H1 (cell line): Measurements from ENCODE around the gene FAM210A. TPM values are rescaled to one million over a fixed set of nuclear protein-coding genes. Genes with fewer than 3 reads are reported as not detected.

ENCODE experiments used
- CTCF ChIA-PET: fragments of 300-600 bp; sonication (Branson Sonifier 250); formaldehyde crosslinking; loops from one replicate; lab custom pipeline; 2021; ENCODE audit not compliant: partially characterized antibody; lab: Charles Lee
- POLR2A ChIA-PET: fragments of 300-600 bp; sonication (Branson Sonifier 250); formaldehyde crosslinking; loops from one replicate; lab custom pipeline; 2021; ENCODE audit warnings: inconsistent platforms; ENCODE audit not compliant: partially characterized antibody; lab: Charles Lee
- DNase-seq, 2 experiments: peaks; one replicate each; pipeline versions ENCODE4 v3.0.0 to v3.0.0-alpha.2; 2010 to 2022; ENCODE audit warnings: low spot score in 2 of 2, low read depth in 1 of 2, mixed read lengths in 1 of 2
- FAIRE-seq: peaks from 2 replicates; lab custom pipeline; 2011; peaks lifted over from hg19 to GRCh38; lab: Jason Lieb, UNC
- H2AFZ ChIP-seq: 2 replicates; pipeline ENCODE4 v1.8.1; 2012; ENCODE audit warnings: low read length, inconsistent platforms
- H2AK5ac ChIP-seq: 2 replicates; pipeline ENCODE4 v1.6.1; 2013; ENCODE audit warnings: low read depth, low read length
- H2BK120ac ChIP-seq: replicated peaks from 2 replicates; pipeline ENCODE3; 2013; ENCODE audit warnings: low read depth, low read length, inconsistent platforms
- H2BK12ac ChIP-seq: 2 replicates; pipeline ENCODE4 v1.6.1; 2013; ENCODE audit warnings: low read depth, low read length
- H2BK15ac ChIP-seq: 2 replicates; pipeline ENCODE4 v1.6.1; 2013; ENCODE audit warnings: low read length
- H2BK20ac ChIP-seq: 2 replicates; pipeline ENCODE4 v1.6.1; 2013; ENCODE audit warnings: low read length
- H2BK5ac ChIP-seq: 2 replicates; pipeline ENCODE4 v1.6.1; 2013; ENCODE audit warnings: low read depth, low read length
- H3K14ac ChIP-seq: 2 replicates; pipeline ENCODE4 v1.6.1; 2013; ENCODE audit warnings: inconsistent platforms; ENCODE audit not compliant: insufficient read length
- H3K18ac ChIP-seq: 2 replicates; pipeline ENCODE4 v1.6.1; 2013; ENCODE audit warnings: low read length; ENCODE audit errors: extremely low read depth
- H3K23ac ChIP-seq: 2 replicates; pipeline ENCODE4 v1.6.1; 2013; ENCODE audit warnings: inconsistent platforms; ENCODE audit not compliant: insufficient read length
- H3K23me2 ChIP-seq: 2 replicates; pipeline ENCODE4 v1.6.1; 2013; ENCODE audit warnings: low read depth, low read length
- H3K27ac ChIP-seq: 2 replicates; pipeline ENCODE4 v1.6.1; 2011; ENCODE audit warnings: low read depth, low read length, inconsistent platforms
- H3K27me3 ChIP-seq, 4 experiments: replicated peaks in 1 of 4; 1 replicate in 1 of 4; 2 replicates in 3 of 4; pipeline versions ENCODE4 v1.6.1 to v1.8.1; 2011 to 2013; ENCODE audit warnings: low read length in 3 of 4, mild to moderate bottlenecking in 3 of 4, inconsistent platforms in 2 of 4, mixed read lengths in 2 of 4, moderate library complexity in 1 of 4; ENCODE audit not compliant: control insufficient read depth in 3 of 4, insufficient read depth in 3 of 4; ENCODE audit errors: extremely low read depth in 1 of 4
- H3K36me3 ChIP-seq, 4 experiments: 2 replicates each; pipeline versions ENCODE4 v1.6.1 to v1.8.1; 2011 to 2013; ENCODE audit warnings: mild to moderate bottlenecking in 4 of 4, low read length in 3 of 4, moderate library complexity in 2 of 4, control low read depth in 1 of 4, inconsistent platforms in 1 of 4; ENCODE audit not compliant: insufficient read depth in 4 of 4, control insufficient read depth in 2 of 4
- H3K4ac ChIP-seq: replicated peaks from 2 replicates; pipeline ENCODE3; 2013; ENCODE audit warnings: low read length, low read depth, mixed read lengths, inconsistent platforms; ENCODE audit not compliant: insufficient read length
- H3K4me1 ChIP-seq, 4 experiments: replicated peaks in 1 of 4; 1 replicate in 1 of 4; 2 replicates in 3 of 4; pipeline versions ENCODE4 v1.6.1 to v1.8.1; 2011 to 2013; ENCODE audit warnings: low read length in 3 of 4, inconsistent platforms in 2 of 4, mixed read lengths in 1 of 4; ENCODE audit not compliant: insufficient read depth in 4 of 4, control insufficient read depth in 3 of 4
- H3K4me2 ChIP-seq, 2 experiments: 2 replicates each; pipeline versions ENCODE4 v1.6.1 to v1.8.1; 2011 to 2013; ENCODE audit warnings: low read depth in 2 of 2, low read length in 2 of 2, control low read depth in 1 of 2, inconsistent platforms in 1 of 2, mild to moderate bottlenecking in 1 of 2; ENCODE audit not compliant: insufficient read depth in 1 of 2
- H3K4me3 ChIP-seq, 4 experiments: fragments of 200-600, 300-600 bp in 1 of 4; sonication (generic), shearing (Covaris generic), sonication (Bioruptor Twin) in 1 of 4; 2 replicates each; pipeline versions ENCODE4 v1.5.1 to v1.8.1; 2011 to 2016; ENCODE audit warnings: low read length in 4 of 4, low read depth in 3 of 4, control low read depth in 2 of 4, inconsistent platforms in 2 of 4, mild to moderate bottlenecking in 2 of 4, mixed read lengths in 1 of 4, moderate library complexity in 1 of 4; ENCODE audit not compliant: insufficient read depth in 2 of 4; ENCODE audit errors: extremely low read depth in 1 of 4
- H3K56ac ChIP-seq: replicated peaks from 2 replicates; pipeline ENCODE3; 2013; ENCODE audit warnings: low read depth, mild to moderate bottlenecking, mixed read lengths, low read length, inconsistent platforms; ENCODE audit not compliant: insufficient read length
- H3K79me1 ChIP-seq: 2 replicates; pipeline ENCODE4 v1.6.1; 2013; ENCODE audit warnings: low read depth, low read length, control low read depth
- H3K79me2 ChIP-seq, 2 experiments: 2 replicates each; pipeline versions ENCODE4 v1.6.1 to v1.8.1; 2012 to 2013; ENCODE audit warnings: low read length in 2 of 2, mild to moderate bottlenecking in 2 of 2, inconsistent platforms in 1 of 2; ENCODE audit not compliant: insufficient read depth in 2 of 2, control insufficient read depth in 1 of 2
- H3K9ac ChIP-seq, 4 experiments: replicated peaks in 1 of 4; 1 replicate in 1 of 4; 2 replicates in 3 of 4; pipeline versions ENCODE4 v1.6.1 to v1.8.1; 2011 to 2013; ENCODE audit warnings: low read depth in 3 of 4, low read length in 3 of 4, control low read depth in 2 of 4, mild to moderate bottlenecking in 2 of 4, moderate library complexity in 2 of 4, inconsistent platforms in 1 of 4; ENCODE audit errors: extremely low read depth in 1 of 4
- H3K9me3 ChIP-seq, 2 experiments: 2 replicates each; pipeline versions ENCODE4 v1.6.1 to v1.8.1; 2012 to 2013; ENCODE audit warnings: mild to moderate bottlenecking in 2 of 2, moderate library complexity in 2 of 2, control low read depth in 1 of 2, inconsistent platforms in 1 of 2, low read depth in 1 of 2, low read length in 1 of 2, mixed read lengths in 1 of 2; ENCODE audit not compliant: insufficient read depth in 2 of 2
- H4K20me1 ChIP-seq, 2 experiments: replicated peaks in 1 of 2; 2 replicates each; pipeline versions ENCODE3 to v1.8.1; 2011 to 2013; ENCODE audit warnings: inconsistent platforms in 2 of 2, low read length in 2 of 2, mild to moderate bottlenecking in 1 of 2; ENCODE audit not compliant: insufficient read depth in 2 of 2, control insufficient read depth in 1 of 2
- H4K5ac ChIP-seq: 2 replicates; pipeline ENCODE4 v1.6.1; 2013; ENCODE audit warnings: low read length, low read depth, mixed read lengths, inconsistent platforms; ENCODE audit not compliant: insufficient read length
- H4K8ac ChIP-seq: 2 replicates; pipeline ENCODE4 v1.8.0; 2013; ENCODE audit warnings: mild to moderate bottlenecking, moderate library complexity, low read length, inconsistent platforms; ENCODE audit not compliant: insufficient read depth; ENCODE audit errors: extremely low read depth
- H4K91ac ChIP-seq: replicated peaks from 2 replicates; pipeline ENCODE3; 2013; ENCODE audit warnings: low read length, mixed read lengths, inconsistent platforms; ENCODE audit not compliant: insufficient read length
- WGBS, 2 experiments: shearing (Covaris generic) in 1 of 2; methylation state at CpG; one replicate each; pipeline versions ENCODE4 v1.1.6 to v1.1.7; 2013 to 2015; ENCODE audit warnings: low lambda C conversion rate in 2 of 2, mixed read lengths in 2 of 2, inconsistent platforms in 1 of 2, low coverage in 1 of 2, missing lambda C conversion rate in 1 of 2; ENCODE audit not compliant: insufficient replicate concordance in 2 of 2, insufficient coverage in 1 of 2, insufficient read length in 1 of 2; ENCODE audit errors: extremely low coverage in 1 of 2, missing lambda C conversion rate in 1 of 2; 5-methylcytosine and 5-hydroxymethylcytosine counted together
- polyA plus RNA-seq, 7 experiments: library from polyadenylated mRNA; depleted of rRNA in 3 of 7; stranded (reverse) in 5 of 7; unstranded in 2 of 7; fragments of >200 nt in 5 of 7; fragments of 200-250 nt in 2 of 7; gene quantifications; 1 replicate in 5 of 7; 2 replicates in 1 of 7; 4 replicates in 1 of 7; pipeline versions ENCODE4 v1.2.1 to v1.2.3, GENCODE V29; 2011 to 2013; ENCODE audit warnings: missing spikeins in 2 of 7, mixed read lengths in 2 of 7
- total RNA-seq: library from RNA; stranded (reverse); fragmentation: NEBNext Ultra II Directional; extraction: Animal tissue kit (Norgen Biotek cat#: 25700); gene quantifications from 2 replicates; pipeline ENCODE4 v1.2.1, GENCODE V29; 2021
- TF ChIP-seq, protein P1 (sequence below): IDR thresholded peaks from 2 replicates; pipeline ENCODE4 v1.6.1; 2011; ENCODE audit warnings: low read length, improper control_type of control experiment
- TF ChIP-seq, protein P2 (sequence below), 3 experiments: IDR thresholded peaks; 1 replicate in 2 of 3; 2 replicates in 1 of 3; pipeline versions ENCODE4 v1.5.1 to v1.6.1; 2011; ENCODE audit warnings: low read length in 3 of 3, mild to moderate bottlenecking in 3 of 3, inconsistent platforms in 2 of 3, low read depth in 1 of 3, moderate library complexity in 1 of 3; ENCODE audit not compliant: insufficient read depth in 1 of 3; ENCODE audit errors: control extremely low read depth in 1 of 3

The FAM210A gene
- total and polyA plus RNA-seq, 2 of the 8 experiments (the other 6 are each of a cell fraction or from before 2014, with no cell fraction given) = 8.2 to 25.4 TPM

DNA sequence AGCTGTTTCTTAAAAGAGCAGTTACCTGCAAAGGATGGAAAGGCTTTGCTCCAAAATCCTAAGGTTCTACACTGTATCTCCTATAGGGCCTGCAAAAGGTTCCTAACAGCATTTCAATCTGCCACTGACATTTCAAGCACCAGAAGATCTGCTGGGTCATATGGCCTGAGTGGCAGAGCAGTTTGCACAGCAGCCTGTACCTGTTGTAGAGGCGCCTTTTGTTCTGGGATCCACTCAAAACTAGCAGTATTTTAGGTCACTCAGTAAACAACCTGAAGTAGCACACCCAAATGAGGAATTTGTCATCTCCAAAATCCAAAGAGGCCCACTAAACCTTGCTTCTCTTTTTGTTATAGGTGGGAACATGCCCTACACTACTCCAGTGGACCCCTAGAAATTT is 6.2 kb downstream of the FAM210A start:
- H3K36me3 ChIP-seq = 0 out of 8 replicates have a peak, but pooled peaks cover 0 to 3% (median 0%) of the 10 kb centered on the region in 4 experiments
- no peak overlapping the region for H2BK20ac ChIP-seq
- H3K9ac ChIP-seq = no peak overlapping the region
- no peak overlapping the region for H2BK12ac ChIP-seq
- no peak overlapping the region for H2BK5ac ChIP-seq
- H4K91ac ChIP-seq = no peak overlapping the region
- peaks cover 0 to 7% of the 10 kb centered on the region in 2 experiments; a peak in 1 of 4 replicates for H3K9me3 ChIP-seq
- no peak overlapping the region for H2AFZ ChIP-seq
- peaks cover 0 to 1% (median 0%) of the 10 kb centered on the region in 4 experiments; a peak in 2 of 7 replicates for H3K4me1 ChIP-seq
- H3K27me3 ChIP-seq = no peaks in the 10 kb centered on the region
- no peak overlapping the region for H3K56ac ChIP-seq
- H4K8ac ChIP-seq = no peak overlapping the region
- H3K4me3 ChIP-seq = no peak overlapping the region
- no peaks in the 10 kb centered on the region for H3K23me2 ChIP-seq
- H3K79me1 ChIP-seq = peaks cover 12% of the 10 kb centered on the region; the same call in 1 of the 2 replicates
- no peak overlapping the region for H3K4ac ChIP-seq
- H4K5ac ChIP-seq = no peak overlapping the region
- H2BK15ac ChIP-seq = no peak overlapping the region
- FAIRE-seq (no peak), DNase-seq (no peak)
- H2BK120ac ChIP-seq = no peak overlapping the region
- no peak overlapping the region for H2AK5ac ChIP-seq
- H4K20me1 ChIP-seq = peaks cover 0 to 5% of the 10 kb centered on the region in 2 experiments
- CTCF ChIA-PET = no interaction called here
- TF ChIP-seq, protein P1, sequence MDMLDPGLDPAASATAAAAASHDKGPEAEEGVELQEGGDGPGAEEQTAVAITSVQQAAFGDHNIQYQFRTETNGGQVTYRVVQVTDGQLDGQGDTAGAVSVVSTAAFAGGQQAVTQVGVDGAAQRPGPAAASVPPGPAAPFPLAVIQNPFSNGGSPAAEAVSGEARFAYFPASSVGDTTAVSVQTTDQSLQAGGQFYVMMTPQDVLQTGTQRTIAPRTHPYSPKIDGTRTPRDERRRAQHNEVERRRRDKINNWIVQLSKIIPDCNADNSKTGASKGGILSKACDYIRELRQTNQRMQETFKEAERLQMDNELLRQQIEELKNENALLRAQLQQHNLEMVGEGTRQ = no peak
- TF ChIP-seq, protein P2, sequence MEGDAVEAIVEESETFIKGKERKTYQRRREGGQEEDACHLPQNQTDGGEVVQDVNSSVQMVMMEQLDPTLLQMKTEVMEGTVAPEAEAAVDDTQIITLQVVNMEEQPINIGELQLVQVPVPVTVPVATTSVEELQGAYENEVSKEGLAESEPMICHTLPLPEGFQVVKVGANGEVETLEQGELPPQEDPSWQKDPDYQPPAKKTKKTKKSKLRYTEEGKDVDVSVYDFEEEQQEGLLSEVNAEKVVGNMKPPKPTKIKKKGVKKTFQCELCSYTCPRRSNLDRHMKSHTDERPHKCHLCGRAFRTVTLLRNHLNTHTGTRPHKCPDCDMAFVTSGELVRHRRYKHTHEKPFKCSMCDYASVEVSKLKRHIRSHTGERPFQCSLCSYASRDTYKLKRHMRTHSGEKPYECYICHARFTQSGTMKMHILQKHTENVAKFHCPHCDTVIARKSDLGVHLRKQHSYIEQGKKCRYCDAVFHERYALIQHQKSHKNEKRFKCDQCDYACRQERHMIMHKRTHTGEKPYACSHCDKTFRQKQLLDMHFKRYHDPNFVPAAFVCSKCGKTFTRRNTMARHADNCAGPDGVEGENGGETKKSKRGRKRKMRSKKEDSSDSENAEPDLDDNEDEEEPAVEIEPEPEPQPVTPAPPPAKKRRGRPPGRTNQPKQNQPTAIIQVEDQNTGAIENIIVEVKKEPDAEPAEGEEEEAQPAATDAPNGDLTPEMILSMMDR (IDR thresholded peaks at IDR 0.05; ENCODE audit: control extremely low read depth in 1 of 3, insufficient read depth in 1 of 3, low read depth in 1 of 3, low read length in 3 of 3) = no peak
- no peak overlapping the region for H3K18ac ChIP-seq
- no peak overlapping the region for H3K27ac ChIP-seq
- peaks cover 7 to 99% of the 10 kb centered on the region in 2 experiments; a peak in 3 of 4 replicates for H3K79me2 ChIP-seq
- H3K4me2 ChIP-seq = no peak overlapping the region
- no peak overlapping the region for H3K23ac ChIP-seq
- H3K14ac ChIP-seq = no peak overlapping the region
- POLR2A ChIA-PET = no interaction called here
- 83% methylated on average over 1 of the region's 1 CpG; no CpG with 5 or more reads in 1 of the 2 experiments for WGBS, 2 experiments
